HG02970 (cell line): ENCODE results near the gene MFNG.

Source experiments
- ATAC-seq: cut with Tn5 transposase; IDR thresholded peaks from one replicate; pipeline ENCODE4 v1.9.1; 2021; ENCODE audit warnings: mild to moderate bottlenecking, moderate library complexity, moderate number of reproducible peaks; ENCODE audit not compliant: unreplicated experiment, low FRiP score

MFNG gene

GRCh38 chr22:37498289-37498909, 12.2 kb upstream of the MFNG start:
- no peak for ATAC-seq

GRCh38 chr22:37497062-37497599, 10.9 kb upstream of the MFNG start:
- ATAC-seq: no peak

- no peak for ATAC-seq
Measured at GRCh38 chr22:37496651-37497050, 10.5 kb upstream of the MFNG start.

GRCh38 chr22:37493979-37494378, 7.8 kb upstream of the MFNG start:
- no peak for ATAC-seq

- no peak for ATAC-seq
Measured at GRCh38 chr22:37492428-37493344, 6.5 kb upstream of the MFNG start.

GRCh38 chr22:37491559-37492427, 5.6 kb upstream of the MFNG start:
- ATAC-seq: no peak

- ATAC-seq: no peak
Measured at GRCh38 chr22:37491106-37491505, 4.9 kb upstream of the MFNG start.

- ATAC-seq: no peak
Measured at GRCh38 chr22:37489983-37490382, 3.8 kb upstream of the MFNG start.

- no peak for ATAC-seq
Measured at GRCh38 chr22:37488337-37489135, 2.4 kb upstream of the MFNG start.

- ATAC-seq: no peak
Measured at GRCh38 chr22:37487571-37487970, 1.4 kb upstream of the MFNG start.

- ATAC-seq: no peak
Measured at GRCh38 chr22:37487129-37487528, 945 bp upstream of the MFNG start.

GRCh38 chr22:37485395-37486223, 575 bp downstream of the MFNG start:
- peak; percentile 8 for ATAC-seq

- no peak for ATAC-seq
Measured at GRCh38 chr22:37484480-37485394, 1.4 kb downstream of the MFNG start.

GRCh38 chr22:37483050-37483449, 3.1 kb downstream of the MFNG start:
- no peak for ATAC-seq

- ATAC-seq: no peak
Measured at GRCh38 chr22:37482244-37482643, 3.9 kb downstream of the MFNG start.

GRCh38 chr22:37481347-37481907, 4.8 kb downstream of the MFNG start:
- ATAC-seq: no peak
